SJSA1 (cell line): Measurements from ENCODE around the gene KHDRBS1. TPM values are rescaled to one million over a fixed set of nuclear protein-coding genes. Genes with fewer than 3 reads are reported as not detected.
A peak's percentile ranks its signal among the peaks of the same experiment; 100 is the strongest.
"Not testable (repeated sequence)": the region's sequence is repeated elsewhere in the genome, so short reads cannot be mapped to it uniquely, and the experiment has no call there.

Experiments
- DNase-seq, 2 experiments: peaks; one replicate each; pipeline ENCODE4 v3.0.0-alpha.2; 2015 to 2020; ENCODE audit warnings: low spot score in 2 of 2, low read depth in 1 of 2
- H3K27ac ChIP-seq: fragments of 250-450 bp; sonication (Bioruptor Pico); 2 replicates; pipeline ENCODE4 v1.5.1; 2020; ENCODE audit warnings: mild to moderate bottlenecking, moderate library complexity
- H3K27me3 ChIP-seq: fragments of 250-450 bp; sonication (Bioruptor Pico); replicated peaks from 2 replicates; pipeline ENCODE4 v1.5.1; 2020; ENCODE audit warnings: mild to moderate bottlenecking, moderate library complexity
- H3K36me3 ChIP-seq: fragments of 250-450 bp; sonication (Bioruptor Pico); 2 replicates; pipeline ENCODE4 v1.5.1; 2020; ENCODE audit warnings: mild to moderate bottlenecking
- H3K4me1 ChIP-seq: fragments of 250-450 bp; sonication (Bioruptor Pico); replicated peaks from 2 replicates; pipeline ENCODE4 v1.6.1; 2021; ENCODE audit warnings: mild to moderate bottlenecking
- H3K4me3 ChIP-seq: fragments of 250-450 bp; sonication (Bioruptor Pico); 2 replicates; pipeline ENCODE4 v1.5.1; 2020; ENCODE audit warnings: mild to moderate bottlenecking
- H3K9me3 ChIP-seq: fragments of 250-450 bp; sonication (Bioruptor Pico); replicated peaks from 2 replicates; pipeline ENCODE4 v1.5.1; 2020; ENCODE audit warnings: mild to moderate bottlenecking
- total RNA-seq: library from RNA; depleted of rRNA; stranded (reverse); fragments of >200 nt; shearing (Covaris generic); gene quantifications from 2 replicates; pipeline ENCODE4 v1.2.3, GENCODE V29; 2014

The KHDRBS1 gene
- total RNA-seq, 1 experiment from 2014 or later: 74.6 TPM

DNA sequence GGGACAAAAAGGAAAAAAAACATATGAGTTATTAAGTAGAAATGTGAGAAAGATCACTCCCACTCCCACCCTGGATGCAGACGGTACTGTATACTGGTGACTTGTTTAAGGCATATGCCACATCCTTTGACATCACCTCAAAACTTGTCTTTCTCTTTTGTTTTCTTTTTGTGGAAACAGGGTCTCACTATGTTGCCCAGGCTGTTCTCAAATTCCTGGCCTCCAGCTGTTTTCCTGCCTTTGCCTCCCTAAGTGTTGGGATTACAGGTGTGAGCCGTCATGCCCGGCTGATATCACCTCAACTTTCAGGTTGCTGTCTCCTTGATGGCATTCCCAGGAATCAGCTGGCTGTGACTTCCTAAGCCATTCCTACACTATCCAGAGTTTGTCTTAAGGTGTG is 18.4 kb upstream of the KHDRBS1 start:
- no peak for DNase-seq
- no peaks in the 10 kb centered on the region for H3K4me1 ChIP-seq
- H3K27me3 ChIP-seq: no peaks in the 10 kb centered on the region
- H3K9me3 ChIP-seq: no peaks in the 10 kb centered on the region
- no peak overlapping the region for H3K27ac ChIP-seq
- no peaks in the 10 kb centered on the region for H3K36me3 ChIP-seq
- no peak overlapping the region for H3K4me3 ChIP-seq

DNA sequence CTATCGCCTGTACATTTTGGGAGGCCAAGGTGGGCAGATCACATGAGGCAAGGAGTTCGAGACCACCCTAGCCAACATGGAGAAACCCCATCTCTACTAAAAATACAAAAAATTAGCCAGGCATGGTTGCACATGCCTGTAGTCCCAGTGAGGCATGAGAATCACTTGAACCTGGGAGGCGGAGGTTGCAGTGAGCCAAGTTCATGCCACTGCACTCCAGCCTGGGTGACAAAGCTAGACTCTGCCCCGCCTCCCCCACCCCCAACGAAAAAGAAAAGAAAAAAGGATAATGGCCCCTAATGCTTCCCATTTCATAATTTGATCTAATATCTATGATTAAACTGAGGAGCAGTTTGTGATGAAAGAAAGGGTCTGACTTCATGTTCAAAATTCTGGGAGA is 17.5 kb upstream of the KHDRBS1 start:
- not testable (repeated sequence) for H3K4me1 ChIP-seq, DNase-seq, H3K27me3 ChIP-seq, H3K36me3 ChIP-seq, H3K4me3 ChIP-seq, H3K27ac ChIP-seq, H3K9me3 ChIP-seq

DNA sequence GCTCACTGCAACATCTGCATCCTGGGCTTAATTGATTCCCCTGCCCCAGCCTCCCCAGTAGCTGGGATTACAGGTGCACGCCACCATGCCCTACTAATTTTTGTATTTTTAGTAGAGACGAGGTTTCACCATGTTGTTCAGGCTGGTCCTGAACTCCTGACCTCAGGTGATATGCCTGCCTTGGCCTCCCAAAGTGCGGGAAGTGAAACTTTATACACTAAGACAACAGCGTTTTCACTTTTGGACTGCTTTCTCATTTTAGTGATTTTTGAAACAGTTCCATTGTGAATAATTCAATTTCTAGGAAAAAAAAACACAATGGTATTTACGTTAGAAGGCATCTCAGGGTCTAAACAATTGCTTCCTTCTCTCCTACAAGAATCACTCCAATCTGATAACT is 11.8 kb upstream of the KHDRBS1 start:
- Histone ChIP-seq H3K27me3 (no peaks in the 10 kb centered on the region), H3K4me1 (peaks cover 28% of the 10 kb centered on the region), H3K9me3 (no peaks in the 10 kb centered on the region), H3K27ac (peak overlapping the region; percentile 76), H3K4me3 (no peak overlapping the region), H3K36me3 (no peaks in the 10 kb centered on the region)
- DNase-seq: no peak

DNA sequence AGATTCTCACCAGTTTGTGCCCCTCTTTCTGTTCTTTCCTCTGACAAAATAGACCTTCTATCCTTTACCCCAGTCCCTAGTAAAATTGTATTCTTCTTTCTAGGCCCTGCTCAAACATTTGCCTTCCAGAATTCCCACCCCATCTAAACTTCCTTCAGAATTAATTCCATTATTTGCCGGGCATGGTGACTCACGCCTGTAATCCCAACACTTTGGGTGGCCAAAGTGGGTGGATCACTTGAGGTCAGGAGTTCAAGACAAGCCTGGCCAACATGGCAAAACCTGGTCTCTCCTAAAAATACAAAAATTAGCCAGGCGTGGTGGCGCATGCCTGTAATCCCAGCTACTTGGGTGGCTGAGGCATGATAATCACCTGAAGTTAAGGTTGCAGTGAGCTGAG is 11.4 kb upstream of the KHDRBS1 start:
- H3K27ac ChIP-seq: peak overlapping the region; percentile 76
- H3K4me1 ChIP-seq: peaks cover 28% of the 10 kb centered on the region
- not testable (repeated sequence) for H3K36me3 ChIP-seq, H3K4me3 ChIP-seq, H3K27me3 ChIP-seq, H3K9me3 ChIP-seq
- DNase-seq: peak; percentile 85 to 90

DNA sequence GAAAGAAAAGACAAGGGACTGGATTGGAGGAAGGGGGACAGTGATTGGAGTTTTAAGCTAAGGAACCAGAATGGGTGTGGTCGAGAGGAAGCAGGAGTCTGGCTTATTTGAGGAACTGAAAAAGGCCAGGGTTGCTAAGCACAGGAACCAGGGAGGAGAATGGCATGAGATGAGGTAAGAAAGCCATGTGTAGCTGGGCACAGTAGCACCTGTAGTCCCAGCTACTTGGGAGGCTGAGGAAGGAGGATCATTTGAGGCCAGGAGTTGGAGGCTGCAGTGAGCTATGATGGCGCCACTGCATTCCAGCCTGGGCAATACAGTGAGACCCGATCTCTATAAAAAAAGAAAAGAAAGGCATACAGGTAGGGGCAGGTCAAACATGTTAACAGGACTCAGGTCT is 8.1 kb upstream of the KHDRBS1 start:
- Histone ChIP-seq H3K4me3 (no peak overlapping the region), H3K27me3 (no peaks in the 10 kb centered on the region), H3K4me1 (peaks cover 28% of the 10 kb centered on the region), H3K27ac (no peak overlapping the region), H3K9me3 (no peaks in the 10 kb centered on the region), H3K36me3 (no peaks in the 10 kb centered on the region)
- DNase-seq: no peak

DNA sequence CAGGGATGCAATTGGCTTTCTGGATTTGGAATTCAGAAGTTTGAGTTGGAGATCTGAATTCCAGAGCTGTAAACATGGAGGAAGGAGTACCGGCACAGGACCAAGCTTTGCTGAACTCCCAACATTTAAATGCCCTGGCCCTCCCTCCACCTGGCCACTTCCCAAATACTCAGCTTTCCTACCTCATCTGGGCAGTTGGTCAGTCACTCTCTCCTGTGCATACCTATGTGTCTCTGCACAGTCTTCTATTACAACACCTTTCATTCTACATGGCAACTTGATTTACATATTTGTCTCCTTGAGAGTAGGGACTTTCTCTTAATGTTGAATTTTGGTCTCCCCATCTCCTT is 6.1 kb upstream of the KHDRBS1 start:
- H3K27ac ChIP-seq: no peak overlapping the region
- no peaks in the 10 kb centered on the region for H3K9me3 ChIP-seq
- DNase-seq: no peak
- no peaks in the 10 kb centered on the region for H3K27me3 ChIP-seq
- H3K36me3 ChIP-seq: no peaks in the 10 kb centered on the region
- no peak overlapping the region for H3K4me3 ChIP-seq
- peaks cover 10% of the 10 kb centered on the region for H3K4me1 ChIP-seq

DNA sequence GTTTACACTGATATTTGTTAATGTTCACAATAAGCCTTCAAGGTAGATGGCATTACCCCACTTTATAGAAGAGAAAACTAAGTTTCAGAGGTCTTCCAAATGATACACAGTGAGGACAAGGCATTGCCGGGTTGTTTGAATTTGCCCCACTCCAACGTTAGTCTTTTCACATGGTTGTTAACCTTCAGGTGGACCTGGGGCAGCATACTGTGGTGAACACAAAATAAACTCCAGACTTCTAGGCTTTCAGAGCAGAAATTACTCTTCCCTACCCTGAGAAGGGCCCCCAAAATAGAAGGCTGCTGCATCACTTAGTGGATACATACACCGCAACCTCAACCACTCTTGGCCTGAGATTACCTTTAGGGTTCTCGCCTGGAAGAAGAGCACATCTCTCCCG is 3.4 kb upstream of the KHDRBS1 start:
- H3K9me3 ChIP-seq: peaks cover 3% of the 10 kb centered on the region; the same call in 1 of the 2 replicates
- H3K27ac ChIP-seq: no peak overlapping the region
- H3K36me3 ChIP-seq: peaks cover 16% of the 10 kb centered on the region
- H3K4me1 ChIP-seq: peaks cover 6% of the 10 kb centered on the region
- H3K27me3 ChIP-seq: no peaks in the 10 kb centered on the region
- DNase-seq: no peak
- H3K4me3 ChIP-seq: no peak overlapping the region

DNA sequence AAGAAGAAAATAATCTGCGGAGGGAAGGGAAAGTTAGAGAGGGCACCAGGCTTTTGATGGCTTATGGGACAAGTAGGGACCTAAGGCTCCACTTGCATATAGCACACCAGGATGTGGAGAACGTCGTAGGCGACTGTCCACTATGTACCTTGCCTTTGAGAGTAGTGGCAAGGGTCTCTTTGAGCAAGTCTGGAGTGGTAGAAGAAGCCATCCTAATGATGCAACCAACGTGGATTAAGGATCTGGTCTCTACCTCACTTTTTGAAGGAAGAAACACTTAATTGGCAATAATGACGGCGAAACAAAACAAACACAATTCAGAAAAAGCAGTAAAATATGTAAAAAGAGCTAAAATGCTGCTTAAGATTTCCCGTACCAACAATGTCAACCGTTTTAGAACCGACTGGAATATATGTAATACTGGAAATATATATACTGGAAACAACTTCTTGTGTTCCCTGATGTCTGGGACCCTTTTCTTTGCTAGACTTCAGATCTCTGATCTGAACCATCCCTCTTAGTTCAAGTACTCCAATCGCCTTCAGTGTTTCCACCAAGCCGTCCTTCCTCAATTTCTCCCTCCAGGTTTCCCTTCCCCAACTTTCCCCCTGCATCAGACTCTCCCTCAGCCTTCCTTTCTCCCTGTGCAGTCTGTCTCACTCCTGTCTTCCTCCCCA is 821 bp upstream of the KHDRBS1 start:
- no peaks in the 10 kb centered on the region for H3K27me3 ChIP-seq
- DNase-seq: no peak

DNA sequence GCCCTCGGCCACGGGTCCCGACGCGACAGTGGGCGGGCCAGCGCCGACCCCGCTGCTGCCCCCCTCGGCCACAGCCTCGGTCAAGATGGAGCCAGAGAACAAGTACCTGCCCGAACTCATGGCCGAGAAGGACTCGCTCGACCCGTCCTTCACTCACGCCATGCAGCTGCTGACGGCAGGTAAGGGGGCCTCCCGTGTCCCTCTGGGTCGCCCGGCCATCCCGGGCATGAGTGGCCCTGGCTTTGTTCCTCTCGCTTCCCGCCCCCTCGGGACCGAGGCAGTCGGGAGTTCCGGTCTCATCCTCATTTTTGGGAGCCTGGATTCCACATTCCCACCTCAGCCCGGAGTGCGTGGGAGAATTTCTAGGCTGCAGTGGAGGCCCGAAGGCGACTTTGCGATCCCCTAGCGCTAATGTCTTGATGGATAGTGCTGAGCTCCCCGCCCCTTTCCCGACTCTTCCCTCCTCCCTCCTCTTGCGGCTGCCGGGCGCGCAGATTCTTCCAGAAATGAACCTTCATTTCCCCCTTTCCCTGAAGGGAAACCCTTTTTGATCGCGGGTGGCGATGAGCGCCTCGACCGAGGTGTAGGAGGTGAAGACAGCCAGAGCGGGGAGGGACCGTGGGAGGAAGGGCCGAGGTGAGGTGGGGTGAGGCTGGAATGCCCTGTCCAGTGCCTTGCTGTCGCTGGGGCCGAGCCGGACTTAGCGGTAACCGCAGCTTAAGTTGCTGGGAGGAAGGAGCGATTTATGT is 705 bp downstream of the KHDRBS1 start:
- Histone ChIP-seq H3K4me1 (peaks cover 19% of the 10 kb centered on the region), H3K36me3 (peaks cover 49% of the 10 kb centered on the region), H3K27me3 (no peaks in the 10 kb centered on the region), H3K27ac (peak overlapping the region; percentile 95), H3K4me3 (peak overlapping the region; percentile 96), H3K9me3 (peaks cover 3% of the 10 kb centered on the region; the same call in 1 of the 2 replicates)
- peak; percentile 53 to 66 for DNase-seq

More for the DNA sequence above, 821 bp upstream of the KHDRBS1 start:
- Histone ChIP-seq H3K36me3 (peaks cover 37% of the 10 kb centered on the region), H3K27ac (peak overlapping the region; percentile 95), H3K4me1 (peaks cover 19% of the 10 kb centered on the region), H3K9me3 (peaks cover 3% of the 10 kb centered on the region; the same call in 1 of the 2 replicates), H3K4me3 (peak overlapping the region; percentile 96)

DNA sequence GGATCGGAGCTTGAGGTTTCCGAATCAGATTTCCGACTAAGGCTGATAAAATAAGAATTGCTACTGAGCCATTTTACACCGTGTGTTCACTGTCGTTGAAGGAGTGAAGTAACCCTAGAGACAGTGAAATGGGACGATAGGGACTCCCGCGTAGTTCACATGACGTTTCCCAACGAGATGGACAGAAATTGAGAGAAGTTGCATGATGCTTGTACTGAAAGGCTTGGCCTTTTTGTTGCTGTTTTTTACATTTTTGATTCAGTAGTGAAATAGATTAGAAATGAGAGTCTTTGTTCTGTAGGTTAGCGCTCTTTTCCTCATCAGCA is 1.2 kb downstream of the KHDRBS1 start:
- DNase-seq: no peak
- Histone ChIP-seq H3K27ac (peak overlapping the region; percentile 95), H3K4me3 (peak overlapping the region; percentile 96), H3K9me3 (peaks cover 3% of the 10 kb centered on the region; the same call in 1 of the 2 replicates), H3K27me3 (no peaks in the 10 kb centered on the region), H3K4me1 (peaks cover 19% of the 10 kb centered on the region), H3K36me3 (peaks cover 53% of the 10 kb centered on the region)

DNA sequence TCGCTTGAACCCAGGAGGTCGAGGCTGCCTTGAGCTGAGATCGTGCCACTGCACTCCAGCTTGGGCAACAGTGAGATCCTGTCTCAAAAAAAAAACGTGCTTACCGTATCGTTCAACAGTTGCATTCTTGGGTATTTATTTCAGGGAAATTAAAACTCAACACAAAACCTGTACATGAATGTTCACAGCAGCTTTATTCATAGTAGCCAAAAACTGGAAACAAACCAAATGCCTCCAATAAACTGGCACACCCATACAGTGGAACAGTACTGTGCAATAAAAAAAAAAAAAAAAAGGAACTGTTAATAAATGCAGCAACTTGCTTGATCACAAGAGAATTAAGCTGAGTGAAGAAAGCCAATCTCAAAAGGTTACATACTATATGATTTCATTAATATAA is 6.7 kb downstream of the KHDRBS1 start:
- no peak overlapping the region for H3K4me3 ChIP-seq
- no peak overlapping the region for H3K27ac ChIP-seq
- H3K9me3 ChIP-seq: no peaks in the 10 kb centered on the region
- DNase-seq: no peak
- H3K36me3 ChIP-seq: peaks cover 82% of the 10 kb centered on the region
- no peaks in the 10 kb centered on the region for H3K27me3 ChIP-seq
- peaks cover 30% of the 10 kb centered on the region for H3K4me1 ChIP-seq

DNA sequence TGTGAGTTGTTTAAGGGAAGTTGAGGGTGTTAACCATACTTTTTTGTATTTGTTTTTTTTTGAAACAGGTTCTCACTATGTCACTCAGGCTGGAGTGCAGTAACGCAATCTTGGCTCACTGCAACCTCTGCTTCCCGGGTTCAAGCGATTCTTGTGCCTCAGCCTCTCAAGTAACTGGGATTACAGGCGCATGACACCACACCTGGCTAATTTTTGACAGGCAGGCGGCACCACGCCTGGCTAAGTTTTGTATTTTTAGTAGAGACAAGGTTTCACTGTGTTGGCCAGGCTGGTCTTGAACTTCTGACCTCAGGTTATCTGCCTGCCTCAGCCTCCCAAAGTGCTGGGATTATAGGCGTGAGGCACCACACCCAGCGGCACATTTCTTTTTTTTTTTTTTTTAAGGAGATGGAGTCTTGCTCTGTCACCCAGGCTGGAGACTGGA is 7.9 kb downstream of the KHDRBS1 start:
- not testable (repeated sequence) for H3K9me3 ChIP-seq, H3K27me3 ChIP-seq, DNase-seq, H3K4me3 ChIP-seq, H3K27ac ChIP-seq
- peaks cover 77% of the 10 kb centered on the region for H3K36me3 ChIP-seq
- peaks cover 20% of the 10 kb centered on the region for H3K4me1 ChIP-seq

DNA sequence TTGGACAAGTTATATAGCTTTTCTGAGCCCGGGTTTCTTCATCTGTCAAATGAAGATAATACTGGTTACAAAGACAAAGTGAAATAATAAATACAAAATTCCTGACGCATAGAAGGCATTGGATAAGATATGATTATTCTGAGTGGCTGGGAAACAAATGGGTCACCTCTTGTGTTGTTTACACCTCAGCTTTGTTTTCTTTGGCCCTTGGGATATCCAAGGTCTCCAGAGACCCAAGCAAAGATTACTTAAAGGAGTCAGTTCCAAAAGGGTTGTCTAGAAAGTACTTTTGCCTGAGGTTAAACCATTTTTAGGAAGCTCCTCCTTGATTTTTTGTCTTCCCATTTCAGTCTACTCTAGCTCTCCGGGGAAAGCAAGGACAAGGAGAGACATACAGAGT is 9.7 kb downstream of the KHDRBS1 start:
- Histone ChIP-seq H3K36me3 (peaks cover 74% of the 10 kb centered on the region), H3K4me3 (no peak overlapping the region)
- DNase-seq: no peak

DNA sequence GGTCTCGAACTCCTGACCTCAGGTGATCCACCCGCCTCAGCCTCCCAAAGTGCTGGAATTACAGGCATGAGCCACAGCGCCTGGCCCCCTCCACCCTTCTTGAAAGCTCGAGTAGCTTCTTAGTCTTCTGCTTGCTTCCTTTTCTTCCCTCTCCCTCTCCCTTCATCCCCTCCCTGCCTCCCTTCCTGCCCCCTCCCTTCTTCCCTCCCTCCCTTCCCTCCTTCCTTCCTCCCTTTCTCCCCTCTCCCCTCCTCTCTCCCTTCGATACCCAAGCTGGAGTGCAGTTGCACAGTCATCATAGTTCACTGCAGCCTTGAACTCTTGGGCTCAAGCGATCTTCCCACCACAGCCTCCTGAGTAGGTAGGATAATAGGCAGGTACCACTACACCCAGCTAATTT is 11.8 kb downstream of the KHDRBS1 start:
- peaks cover 24% of the 10 kb centered on the region for H3K4me1 ChIP-seq
- DNase-seq: no peak
- H3K27ac ChIP-seq: no peak overlapping the region
- no peaks in the 10 kb centered on the region for H3K9me3 ChIP-seq
- H3K4me3 ChIP-seq: no peak overlapping the region
- no peaks in the 10 kb centered on the region for H3K27me3 ChIP-seq
- H3K36me3 ChIP-seq: peaks cover 74% of the 10 kb centered on the region

More for the DNA sequence above, 9.7 kb downstream of the KHDRBS1 start:
- no peak overlapping the region for H3K27ac ChIP-seq
- peaks cover 17% of the 10 kb centered on the region for H3K4me1 ChIP-seq
- no peaks in the 10 kb centered on the region for H3K9me3 ChIP-seq
- no peaks in the 10 kb centered on the region for H3K27me3 ChIP-seq
